Measurements from ENCODE around the gene GCGR. TPM values are rescaled to one million over a fixed set of nuclear protein-coding genes. Genes with fewer than 3 reads are reported as not detected.
A peak's percentile ranks its signal among the peaks of the same experiment; 100 is the strongest.

The GCGR gene
- total RNA-seq, 1 donor from 2014 or later = not detected

DNA sequence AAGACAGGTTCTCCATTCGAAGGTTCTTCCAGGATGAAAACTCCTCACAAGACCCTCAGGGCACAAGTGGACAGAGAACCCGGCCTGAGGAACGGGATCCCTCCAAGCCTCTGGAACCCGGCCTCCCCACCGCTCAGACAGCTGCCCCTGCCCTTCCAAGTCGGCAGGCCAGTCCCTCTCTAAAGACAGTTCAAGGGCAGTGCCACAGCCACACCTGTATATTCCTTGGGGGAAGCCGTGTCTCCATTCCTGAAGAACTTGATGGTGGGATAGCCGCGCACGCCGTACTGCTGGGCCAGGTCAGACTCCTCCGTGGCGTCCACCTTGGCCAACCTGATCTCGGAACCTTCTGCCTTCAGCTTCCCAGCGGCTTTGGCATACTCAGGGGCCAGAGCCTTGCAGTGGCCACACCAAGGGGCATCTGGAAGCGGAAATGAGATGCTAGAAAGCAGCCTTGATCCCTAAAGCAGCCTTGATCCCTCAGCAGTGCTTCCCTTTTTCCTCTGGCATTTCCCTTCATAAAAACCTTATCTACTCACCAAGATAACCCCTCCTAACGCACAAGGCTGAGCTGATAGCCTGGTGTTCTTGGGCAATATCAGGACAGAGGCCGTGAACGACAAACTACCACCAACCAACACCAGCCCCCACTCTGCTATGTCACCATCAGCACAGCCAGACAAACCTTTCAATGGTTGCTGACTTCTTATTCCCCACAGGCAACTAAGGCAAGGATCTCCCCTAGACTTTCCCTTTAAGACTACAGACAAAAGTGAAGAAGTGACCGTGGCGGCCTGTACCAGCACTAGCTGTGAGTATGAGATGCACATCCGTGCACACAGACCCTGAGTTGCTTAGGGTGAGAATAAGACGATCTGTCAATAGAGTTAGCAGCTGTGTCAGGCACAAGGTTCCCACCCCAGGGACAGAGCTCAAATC lies 55.3 kb downstream of the GCGR start:
- H3K27ac Mint-ChIP-seq = peak overlapping the region; percentile 91
- H3K4me3 Mint-ChIP-seq = peak overlapping the region; percentile 95
- peak overlapping the region; percentile 100 for H3K4me3 ChIP-seq
- H3K9me3 ChIP-seq (ENCODE audit: low read depth) = no peaks in the 10 kb centered on the region
- DNase-seq (ENCODE audit: low spot score) = no peak
- peaks cover 36% of the 10 kb centered on the region for H3F3A ChIP-seq (ENCODE audit: low read depth)
- no peaks in the 10 kb centered on the region for H3K9me3 Mint-ChIP-seq
- H3K36me3 ChIP-seq = no peaks in the 10 kb centered on the region
- H3K9ac ChIP-seq = peak overlapping the region; percentile 98
- H3K27me3 ChIP-seq = no peaks in the 10 kb centered on the region
- peak overlapping the region; percentile 100 for H3K4me2 ChIP-seq
- H3K4me1 ChIP-seq = peaks cover 7% of the 10 kb centered on the region
- peaks cover 72% of the 10 kb centered on the region for H3K79me2 ChIP-seq (ENCODE audit: low read depth)
- peaks cover 20% of the 10 kb centered on the region for H3K4me1 Mint-ChIP-seq
- peaks cover 35% of the 10 kb centered on the region for H4K20me1 ChIP-seq (ENCODE audit: low read depth)
- TF ChIP-seq EZH2phosphoT487 (IDR thresholded peaks at IDR 0.05) (no peak), EZH2 (IDR thresholded peaks at IDR 0.05) (no peak), CTCF (IDR thresholded peaks at IDR 0.05) (no peak)
- H3K27ac ChIP-seq = no peak overlapping the region
- H2AFZ ChIP-seq (replicated peaks) = no peak overlapping the region
- H3K36me3 Mint-ChIP-seq = peaks cover 17% of the 10 kb centered on the region
- peaks cover 6% of the 10 kb centered on the region for H3K27me3 Mint-ChIP-seq (ENCODE audit: insufficient read depth, low read depth)

- peaks cover 43% of the 10 kb centered on the region for H4K20me1 ChIP-seq (ENCODE audit: low read depth)
- Mint-ChIP-seq H3K4me1 (peaks cover 20% of the 10 kb centered on the region), H3K4me3 (peak within 1 kb of the TSS; percentile 97), H3K36me3 (peaks cover 17% of the 10 kb centered on the region), H3K27me3 (ENCODE audit: insufficient read depth, low read depth) (peaks cover 6% of the 10 kb centered on the region), H3K9me3 (no peaks in the 10 kb centered on the region), H3K27ac (peak within 1 kb of the TSS; percentile 91)
- peak within 1 kb of the TSS; percentile 71 for H2AFZ ChIP-seq (replicated peaks)
- peaks cover 39% of the 10 kb centered on the region for H3F3A ChIP-seq (ENCODE audit: low read depth)
- no peaks in the 10 kb centered on the region for H3K27me3 ChIP-seq
- no peak for DNase-seq (ENCODE audit: low spot score)
- peak within 1 kb of the TSS; percentile 94 for H3K27ac ChIP-seq
- no peaks in the 10 kb centered on the region for H3K9me3 ChIP-seq (ENCODE audit: low read depth)
- peaks cover 7% of the 10 kb centered on the region for H3K4me1 ChIP-seq
- peaks cover 75% of the 10 kb centered on the region for H3K79me2 ChIP-seq (ENCODE audit: low read depth)
- H3K4me2 ChIP-seq = peak within 1 kb of the TSS; percentile 100
- H3K4me3 ChIP-seq = peak within 1 kb of the TSS; percentile 100
- H3K9ac ChIP-seq = peak within 1 kb of the TSS; percentile 98
- no peaks in the 10 kb centered on the region for H3K36me3 ChIP-seq
- no peak for TF ChIP-seq EZH2 (IDR thresholded peaks at IDR 0.05)
- no peak for TF ChIP-seq EZH2phosphoT487 (IDR thresholded peaks at IDR 0.05)
- no peak for TF ChIP-seq CTCF (IDR thresholded peaks at IDR 0.05)
Observed at GRCh38 chr17:81859906-81860755, 56.2 kb downstream of the GCGR start, which contains the start of gene P4HB. P4HB (minus strand) TSS chr17:81860535; CDS start chr17:81860471, 64 bp downstream.

GRCh38 chr17:81860756-81861568 lies 57.0 kb downstream of the GCGR start:
- H3F3A ChIP-seq (ENCODE audit: low read depth) = peaks cover 39% of the 10 kb centered on the region
- H3K27me3 ChIP-seq = no peaks in the 10 kb centered on the region
- peaks cover 8% of the 10 kb centered on the region for H3K27me3 Mint-ChIP-seq (ENCODE audit: insufficient read depth, low read depth)
- TF ChIP-seq EZH2phosphoT487 (IDR thresholded peaks at IDR 0.05) = no peak
- peak overlapping the region; percentile 97 for H3K4me3 Mint-ChIP-seq
- peak overlapping the region; percentile 87 for H3K27ac Mint-ChIP-seq
- H3K4me3 ChIP-seq = peak overlapping the region; percentile 100
- peak overlapping the region; percentile 93 for H3K4me2 ChIP-seq
- no peaks in the 10 kb centered on the region for H3K9me3 Mint-ChIP-seq
- peak overlapping the region; percentile 88 for H3K27ac ChIP-seq
- H3K36me3 Mint-ChIP-seq = peaks cover 17% of the 10 kb centered on the region
- H2AFZ ChIP-seq (replicated peaks) = no peak overlapping the region
- H3K9ac ChIP-seq = peak overlapping the region; percentile 95
- H3K79me2 ChIP-seq (ENCODE audit: low read depth) = peaks cover 75% of the 10 kb centered on the region
- peaks cover 7% of the 10 kb centered on the region for H3K4me1 ChIP-seq
- H3K9me3 ChIP-seq (ENCODE audit: low read depth) = no peaks in the 10 kb centered on the region
- no peaks in the 10 kb centered on the region for H3K36me3 ChIP-seq
- H4K20me1 ChIP-seq (ENCODE audit: low read depth) = peaks cover 44% of the 10 kb centered on the region
- peak; percentile 100 for DNase-seq (ENCODE audit: low spot score)
- H3K4me1 Mint-ChIP-seq = peaks cover 20% of the 10 kb centered on the region
